AG04450 (cell line): ENCODE data around the gene IL17REL. TPM values are rescaled to one million over a fixed set of nuclear protein-coding genes. Genes with fewer than 3 reads are reported as not detected.

Source experiments
- CTCF ChIA-PET: fragments of 300-600, 350-600 bp; formaldehyde crosslinking; extraction: SDS; loops from one replicate; lab custom pipeline; 2022; ENCODE audit warnings: antibody characterized with exemption, inconsistent platforms; lab: Charles Lee
- POLR2A ChIA-PET: fragments of 350-600 bp; formaldehyde crosslinking; extraction: SDS; loops from one replicate; lab custom pipeline; 2021; ENCODE audit warnings: antibody characterized with exemption, inconsistent platforms; lab: Yijun Ruan, JAX
- DNase-seq: peaks from one replicate; pipeline ENCODE4 v3.0.0-alpha.2; 2011; ENCODE audit warnings: low read depth, low spot score
- H3K27ac ChIP-seq: one replicate; pipeline ENCODE4 v1.5.1; 2012; ENCODE audit warnings: low read depth, low read length, control low read depth
- H3K27me3 ChIP-seq: one replicate; pipeline ENCODE4 v1.6.0; 2012; ENCODE audit warnings: low read length; ENCODE audit not compliant: control insufficient read depth, insufficient read depth
- H3K4me3 ChIP-seq: 2 replicates; pipeline ENCODE4 v1.5.1; 2011; ENCODE audit warnings: mild to moderate bottlenecking, low read depth, low read length, control low read depth
- H3K9me3 ChIP-seq: 2 replicates; pipeline ENCODE4 v1.5.1; 2012; ENCODE audit warnings: low read length; ENCODE audit not compliant: control insufficient read depth, insufficient read depth
- CTCF ChIP-seq: IDR thresholded peaks from 2 replicates; pipeline ENCODE4 v1.5.1; 2011; ENCODE audit warnings: low read depth, low read length, control low read depth, inconsistent platforms
- polyA plus RNA-seq: library from polyadenylated mRNA; depleted of rRNA; stranded (reverse); fragments of >200 nt; gene quantifications from 2 replicates; pipeline ENCODE4 v1.2.3, GENCODE V29; 2011

The IL17REL gene
- polyA plus RNA-seq, 1 experiment = not detected

GRCh38 chr22:49950396-49950994 is 62.1 kb downstream of the IL17REL start:
- POLR2A ChIA-PET = no interaction called here
- Histone ChIP-seq H3K4me3 (no peak overlapping the region), H3K9me3 (no peaks in the 10 kb centered on the region; the same call in 1 of the 2 replicates), H3K27me3 (no peaks in the 10 kb centered on the region), H3K27ac (no peak overlapping the region)
- CTCF ChIA-PET = no interaction called here
- no peak for TF ChIP-seq CTCF
- no peak for DNase-seq

GRCh38 chr22:49949914-49950292 is 62.7 kb downstream of the IL17REL start:
- POLR2A ChIA-PET = no interaction called here
- no peak for DNase-seq
- CTCF ChIA-PET = no interaction called here
- H3K27me3 ChIP-seq = no peaks in the 10 kb centered on the region
- no peak overlapping the region for H3K27ac ChIP-seq
- no peaks in the 10 kb centered on the region; the same call in 1 of the 2 replicates for H3K9me3 ChIP-seq
- TF ChIP-seq CTCF = no peak
- H3K4me3 ChIP-seq = no peak overlapping the region

GRCh38 chr22:49948958-49949913 is 63.3 kb downstream of the IL17REL start:
- Histone ChIP-seq H3K27ac (no peak overlapping the region), H3K27me3 (no peaks in the 10 kb centered on the region), H3K4me3 (no peak overlapping the region), H3K9me3 (no peaks in the 10 kb centered on the region; the same call in 1 of the 2 replicates)
- no peak for TF ChIP-seq CTCF
- ChIA-PET POLR2A (no interaction called here), CTCF (no interaction called here)
- no peak for DNase-seq

- Histone ChIP-seq H3K4me3 (no peak overlapping the region), H3K27me3 (no peaks in the 10 kb centered on the region), H3K27ac (no peak overlapping the region), H3K9me3 (no peaks in the 10 kb centered on the region; the same call in 1 of the 2 replicates)
- CTCF ChIA-PET = interaction anchor here (0.9 kb wide), 1 partner anchor 82 kb away, joined by 4 read pairs; no protein-coding TSS in a partner anchor
- no peak for TF ChIP-seq CTCF
- no peak for DNase-seq
- POLR2A ChIA-PET = no interaction called here
These were observed 64.2 kb downstream of the IL17REL start for GRCh38 chr22:49948116-49948957.
